Measurements from ENCODE around the gene AMDHD2. TPM values are rescaled to one million over a fixed set of nuclear protein-coding genes. Genes with fewer than 3 reads are reported as not detected.

AMDHD2 gene
- total and polyA plus RNA-seq, 7 donors, result 21.0 to 39.4 (median 24.3) TPM

GRCh38 chr16:2497695-2498484, 22.3 kb upstream of the AMDHD2 start:
- peaks cover 0 to 42% (median 25%) of the 10 kb centered on the region in 4 donors for H3K4me1 ChIP-seq
- no peaks in the 10 kb centered on the region for H3K27me3 ChIP-seq
- 88 to 91% methylated on average over 26 of the region's 26 CpGs for WGBS, 2 donors
- H3K4me3 ChIP-seq, result no peak overlapping the region
- DNase-seq, result no peak
- TF ChIP-seq, protein P1, sequence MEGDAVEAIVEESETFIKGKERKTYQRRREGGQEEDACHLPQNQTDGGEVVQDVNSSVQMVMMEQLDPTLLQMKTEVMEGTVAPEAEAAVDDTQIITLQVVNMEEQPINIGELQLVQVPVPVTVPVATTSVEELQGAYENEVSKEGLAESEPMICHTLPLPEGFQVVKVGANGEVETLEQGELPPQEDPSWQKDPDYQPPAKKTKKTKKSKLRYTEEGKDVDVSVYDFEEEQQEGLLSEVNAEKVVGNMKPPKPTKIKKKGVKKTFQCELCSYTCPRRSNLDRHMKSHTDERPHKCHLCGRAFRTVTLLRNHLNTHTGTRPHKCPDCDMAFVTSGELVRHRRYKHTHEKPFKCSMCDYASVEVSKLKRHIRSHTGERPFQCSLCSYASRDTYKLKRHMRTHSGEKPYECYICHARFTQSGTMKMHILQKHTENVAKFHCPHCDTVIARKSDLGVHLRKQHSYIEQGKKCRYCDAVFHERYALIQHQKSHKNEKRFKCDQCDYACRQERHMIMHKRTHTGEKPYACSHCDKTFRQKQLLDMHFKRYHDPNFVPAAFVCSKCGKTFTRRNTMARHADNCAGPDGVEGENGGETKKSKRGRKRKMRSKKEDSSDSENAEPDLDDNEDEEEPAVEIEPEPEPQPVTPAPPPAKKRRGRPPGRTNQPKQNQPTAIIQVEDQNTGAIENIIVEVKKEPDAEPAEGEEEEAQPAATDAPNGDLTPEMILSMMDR (IDR thresholded peaks at IDR 0.05), result no peak
- TF ChIP-seq EP300 (IDR thresholded peaks at IDR 0.05) (no peak), POLR2A (IDR thresholded peaks at IDR 0.05) (no peak), POLR2AphosphoS5 (IDR thresholded peaks at IDR 0.05) (no peak)
- peaks cover 0 to 29% (median 7%) of the 10 kb centered on the region in 4 donors for H3K36me3 ChIP-seq
- peak overlapping the region in 3 of 4 donors; percentile 12 to 21 (median 20) for H3K27ac ChIP-seq
- intact Hi-C loops (cut with DNase I), result no loop called here
- no peaks in the 10 kb centered on the region for H3K9me3 ChIP-seq

DNA sequence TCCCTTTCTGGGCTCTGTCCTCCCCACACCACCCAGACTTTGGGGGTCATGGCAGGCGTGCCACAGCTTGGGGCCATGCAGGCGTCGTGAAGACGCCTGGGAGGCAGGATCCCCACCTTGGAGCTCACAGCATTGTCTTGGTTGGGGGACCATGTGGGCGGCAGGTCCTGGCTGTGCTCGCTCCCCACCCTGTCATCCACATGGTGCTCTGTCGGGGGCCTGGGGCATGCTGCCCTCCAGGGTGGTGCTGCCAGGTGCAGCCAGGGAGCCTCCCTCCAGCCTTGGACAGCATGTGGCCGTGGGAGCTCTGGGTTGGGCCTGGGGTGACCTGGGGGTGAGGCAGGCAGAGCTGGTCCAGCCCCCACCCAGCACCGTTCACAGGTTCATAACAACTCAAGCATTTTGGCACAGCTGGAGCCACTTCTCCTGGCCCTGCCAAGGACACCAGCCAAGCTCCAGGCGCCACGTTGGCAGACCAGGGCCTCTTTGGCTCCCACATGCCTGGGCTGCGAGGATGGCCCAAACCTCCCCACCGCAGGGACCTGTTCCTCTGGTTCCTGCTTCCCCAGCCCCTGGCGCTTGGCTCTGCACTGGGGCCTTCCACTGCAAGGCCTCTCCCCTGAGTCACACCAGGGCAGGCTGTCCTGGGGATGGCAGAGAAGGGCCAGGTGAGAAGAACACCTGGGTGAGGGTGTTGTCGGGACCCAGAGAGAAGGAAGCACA, 21.5 kb upstream of the AMDHD2 start:
- H3K4me1 ChIP-seq, result peaks cover 0 to 45% (median 25%) of the 10 kb centered on the region in 4 donors
- WGBS, 2 donors, result 90 to 91% methylated on average over 15 of the region's 15 CpGs
- H3K27ac ChIP-seq, result peak overlapping the region in 2 of 4 donors; percentile 12 to 21

GRCh38 chr16:2499454-2499853, 20.7 kb upstream of the AMDHD2 start:
- 92 to 96% methylated on average over 6 of the region's 6 CpGs for WGBS, 2 donors
- no peak for TF ChIP-seq POLR2AphosphoS5 (IDR thresholded peaks at IDR 0.05)
- no peak for TF ChIP-seq POLR2A (IDR thresholded peaks at IDR 0.05)
- TF ChIP-seq EP300 (IDR thresholded peaks at IDR 0.05), result no peak
- TF ChIP-seq, protein P1 (IDR thresholded peaks at IDR 0.05), result no peak
- H3K9me3 ChIP-seq, result no peaks in the 10 kb centered on the region
- no peak for DNase-seq
- H3K4me1 ChIP-seq, result peaks cover 0 to 45% (median 25%) of the 10 kb centered on the region in 4 donors
- no peak overlapping the region for H3K4me3 ChIP-seq
- peak overlapping the region in 1 of 4 donors; percentile 14 for H3K27ac ChIP-seq
- no peaks in the 10 kb centered on the region for H3K27me3 ChIP-seq
- peaks cover 0 to 29% (median 7%) of the 10 kb centered on the region in 4 donors for H3K36me3 ChIP-seq
- intact Hi-C loops (cut with DNase I), result no loop called here

More for the DNA sequence above, 21.5 kb upstream of the AMDHD2 start:
- TF ChIP-seq POLR2A (IDR thresholded peaks at IDR 0.05) (no peak), POLR2AphosphoS5 (IDR thresholded peaks at IDR 0.05) (no peak)
- TF ChIP-seq, protein P1 (IDR thresholded peaks at IDR 0.05), result no peak
- no peaks in the 10 kb centered on the region for H3K9me3 ChIP-seq
- intact Hi-C loops (cut with DNase I), result no loop called here
- no peak for DNase-seq
- H3K4me3 ChIP-seq, result no peak overlapping the region
- no peaks in the 10 kb centered on the region for H3K27me3 ChIP-seq
- H3K36me3 ChIP-seq, result peaks cover 0 to 29% (median 7%) of the 10 kb centered on the region in 4 donors

DNA sequence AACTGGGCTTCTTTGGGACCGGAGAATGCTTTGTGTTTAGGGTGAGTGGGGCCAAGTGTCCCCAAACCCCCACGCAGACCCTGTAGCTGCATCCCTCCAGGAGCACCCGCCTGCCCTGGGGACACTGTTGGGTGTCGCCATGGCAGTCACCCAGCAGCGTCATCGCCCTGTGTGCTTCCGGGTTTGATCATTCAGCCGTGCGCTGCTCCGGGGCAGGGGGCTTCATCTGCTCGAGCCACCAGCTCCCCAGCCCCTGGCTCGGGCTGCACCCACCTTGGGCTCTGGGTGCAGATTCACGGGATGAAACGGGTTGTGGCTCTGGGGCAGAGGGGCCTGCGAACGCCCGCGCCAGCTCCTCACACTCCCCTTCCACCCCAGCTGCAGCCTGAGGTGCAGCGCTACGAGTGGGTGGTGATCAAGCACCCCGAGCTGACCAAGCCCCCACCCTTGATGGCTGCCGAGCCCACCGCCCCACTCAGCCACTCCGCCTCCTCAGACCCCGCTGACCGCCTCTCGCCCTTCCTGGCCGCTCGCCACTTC, 20.2 kb upstream of the AMDHD2 start:
- intact Hi-C loops (cut with DNase I), result loop anchor here (2.0 to 10.0 kb wide), 4 partner anchors 25 to 225 kb away; partner anchors contain the start of genes CCNF and TBC1D24
- 93 to 95% methylated on average over 29 of the region's 29 CpGs for WGBS, 2 donors

More for the DNA sequence above, 20.2 kb upstream of the AMDHD2 start:
- Histone ChIP-seq H3K36me3 (peaks cover 0 to 29% (median 7%) of the 10 kb centered on the region in 4 donors), H3K27me3 (no peaks in the 10 kb centered on the region), H3K27ac (no peak overlapping the region), H3K9me3 (no peaks in the 10 kb centered on the region), H3K4me1 (peaks cover 0 to 45% (median 25%) of the 10 kb centered on the region in 4 donors), H3K4me3 (no peak overlapping the region)
- DNase-seq, result no peak
- no peak for TF ChIP-seq EP300 (IDR thresholded peaks at IDR 0.05)
- TF ChIP-seq POLR2AphosphoS5 (IDR thresholded peaks at IDR 0.05), result no peak
- TF ChIP-seq, protein P1 (IDR thresholded peaks at IDR 0.05), result no peak

Data from sigmoid colon (tissue), 7 donors.